CD4-positive, alpha-beta T cell treated with Interleukin-17A for 1 hour (primary cell): ENCODE measurements around the gene VTN.

Experiments used
- DNase-seq: peaks from one replicate; pipeline ENCODE4 v3.0.0-alpha.2; 2020

Gene VTN

GRCh38 chr17:28394337-28395116 is 24.4 kb upstream of the VTN start:
- DNase-seq: no peak

- no peak for DNase-seq
Observed at GRCh38 chr17:28392491-28392890, 22.4 kb upstream of the VTN start.

GRCh38 chr17:28391401-28391800 is 21.3 kb upstream of the VTN start:
- no peak for DNase-seq

- DNase-seq: no peak
Observed at GRCh38 chr17:28390984-28391383, 20.9 kb upstream of the VTN start.

DNA sequence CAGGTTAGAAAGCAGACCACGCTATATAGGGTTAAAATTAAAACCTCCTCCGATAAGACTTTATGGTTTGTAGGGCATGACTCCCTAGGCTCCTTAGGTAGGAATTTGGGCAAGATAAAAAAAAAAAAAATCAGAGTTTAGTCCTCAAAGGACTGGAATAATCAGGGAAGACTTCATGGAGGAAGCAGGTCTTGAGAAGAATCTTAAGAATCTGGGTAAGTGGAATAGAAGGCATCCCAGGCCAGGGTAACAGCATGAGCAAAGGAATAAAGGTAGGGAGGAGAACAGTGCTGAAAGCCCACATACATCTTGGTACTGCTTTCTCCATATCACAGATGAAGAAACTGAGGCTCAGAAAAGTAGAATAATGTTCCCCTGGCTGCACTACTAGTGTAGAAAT is 20.5 kb upstream of the VTN start:
- DNase-seq: no peak

DNA sequence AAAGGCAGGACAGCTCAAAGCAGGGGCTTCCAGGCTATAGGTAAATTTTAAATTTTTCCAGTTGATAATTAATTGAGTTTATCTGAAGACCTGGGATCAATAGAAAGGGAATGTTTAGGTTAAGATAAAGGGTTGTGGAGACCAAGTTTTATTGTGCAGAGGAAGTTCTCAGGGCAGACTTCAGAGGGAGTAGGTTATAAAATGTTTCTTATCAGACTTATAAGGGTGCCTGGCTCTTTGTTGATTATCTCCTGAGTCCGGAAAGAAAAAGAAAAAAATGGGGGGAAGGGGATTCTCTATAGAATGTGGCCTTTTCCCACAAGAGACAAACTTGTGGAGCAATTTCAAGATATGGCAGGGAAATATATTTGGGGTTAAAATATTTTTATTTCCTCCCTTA is 20.0 kb upstream of the VTN start:
- no peak for DNase-seq

GRCh38 chr17:28388106-28388505 is 18.0 kb upstream of the VTN start:
- DNase-seq: no peak

GRCh38 chr17:28386391-28386790 is 16.3 kb upstream of the VTN start:
- no peak for DNase-seq

DNA sequence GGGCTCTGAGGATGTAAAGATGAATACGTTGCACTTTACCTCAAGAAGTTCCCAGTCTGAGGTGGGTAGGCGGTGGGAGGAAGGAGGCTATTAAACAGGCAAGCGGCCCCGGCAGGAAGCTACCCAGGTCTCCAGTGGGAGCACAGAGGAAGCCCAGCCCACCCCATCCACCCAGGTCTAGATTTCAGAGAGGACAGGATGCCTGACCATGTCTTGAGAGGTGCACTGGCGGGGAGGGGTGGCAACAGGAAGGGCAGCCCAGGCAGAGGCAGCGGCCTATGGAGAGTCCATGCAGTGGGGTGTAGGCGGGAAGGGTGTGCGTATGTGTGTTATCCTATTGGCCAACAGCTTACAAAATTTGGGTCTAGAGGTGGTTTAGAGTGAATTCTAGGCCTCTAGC is 15.3 kb upstream of the VTN start:
- DNase-seq: no peak

GRCh38 chr17:28385037-28385400 is 14.9 kb upstream of the VTN start:
- DNase-seq: no peak

- peak; percentile 65 for DNase-seq
Observed at GRCh38 chr17:28384281-28385036, 14.4 kb upstream of the VTN start.

- no peak for DNase-seq
Observed at GRCh38 chr17:28381141-28381825, 11.2 kb upstream of the VTN start.

DNA sequence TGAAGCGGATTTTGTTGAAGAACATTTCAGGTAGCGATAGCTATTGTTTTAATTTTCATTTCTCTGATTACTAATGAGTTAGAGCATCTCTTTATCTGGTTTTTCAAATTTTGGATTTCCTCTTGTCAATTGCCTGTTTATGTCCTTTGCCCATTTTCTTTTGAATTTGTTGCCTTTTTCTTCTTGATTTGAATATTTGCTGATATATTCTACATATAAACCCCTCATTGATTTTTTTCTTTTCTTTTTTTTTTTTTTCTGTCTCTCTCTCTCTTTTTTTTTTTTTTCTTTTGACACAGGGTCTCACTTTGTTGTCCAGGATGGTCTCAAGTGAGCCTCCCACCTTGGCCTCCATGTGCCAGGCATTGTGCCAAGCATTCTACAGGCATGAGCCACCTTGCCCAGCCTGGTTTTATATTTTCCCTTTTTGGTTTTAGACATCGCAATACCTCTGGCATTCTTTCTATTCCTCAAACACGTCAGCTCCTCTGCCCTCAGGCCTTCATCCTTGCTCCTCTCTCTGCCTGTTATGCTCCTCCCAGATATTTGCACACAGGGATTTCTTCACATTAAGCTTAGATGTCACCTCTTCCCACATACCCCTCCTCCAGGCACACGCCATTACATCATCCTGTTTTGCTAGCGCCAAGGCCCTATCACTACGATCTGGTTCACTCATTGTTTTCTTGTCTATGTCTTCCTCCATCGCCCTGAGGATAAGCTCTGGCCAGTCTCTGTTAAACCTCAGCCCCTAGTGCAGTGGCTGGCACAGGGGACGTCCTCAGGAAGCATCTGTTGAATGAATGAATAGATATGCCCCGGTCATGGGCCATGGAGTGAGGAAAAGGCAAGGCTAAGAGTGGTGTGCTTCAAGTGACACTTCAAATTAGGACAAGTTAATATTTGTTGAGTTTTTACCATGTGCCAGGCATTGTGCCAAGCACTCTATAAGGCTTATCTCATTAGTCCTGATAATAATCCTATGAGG is 10.0 kb upstream of the VTN start:
- DNase-seq: no peak

- DNase-seq: no peak
Observed at GRCh38 chr17:28372945-28373274, 2.8 kb upstream of the VTN start.

DNA sequence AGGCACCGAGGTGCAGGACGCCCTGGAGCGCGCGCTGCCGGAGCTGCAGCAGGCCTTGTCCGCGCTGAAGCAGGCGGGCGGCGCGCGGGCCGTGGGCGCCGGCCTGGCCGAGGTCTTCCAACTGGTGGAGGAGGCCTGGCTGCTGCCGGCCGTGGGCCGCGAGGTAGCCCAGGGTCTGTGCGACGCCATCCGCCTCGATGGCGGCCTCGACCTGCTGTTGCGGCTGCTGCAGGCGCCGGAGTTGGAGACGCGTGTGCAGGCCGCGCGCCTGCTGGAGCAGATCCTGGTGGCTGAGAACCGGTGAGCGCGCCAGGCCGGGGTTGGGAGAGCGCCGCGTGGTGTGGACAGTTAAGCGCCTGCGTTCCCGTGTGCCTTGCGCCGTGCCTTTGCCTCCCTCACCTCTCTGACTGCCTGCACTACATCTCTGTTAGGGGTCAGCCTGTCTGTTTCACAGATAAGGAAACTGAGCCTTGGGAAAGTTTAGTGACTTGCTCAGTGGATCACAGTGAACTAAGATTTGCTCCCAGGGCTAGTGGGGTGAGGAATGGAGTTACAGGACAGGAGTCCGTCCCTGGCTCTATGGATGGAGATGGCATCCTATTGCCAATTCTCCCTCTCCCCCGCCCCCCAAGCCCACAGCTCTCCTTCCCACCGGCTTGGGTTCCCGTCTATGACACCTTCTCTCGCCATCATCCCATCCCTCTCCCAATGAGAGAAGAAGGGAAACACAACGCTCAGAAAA is 2.3 kb upstream of the VTN start:
- DNase-seq: no peak

GRCh38 chr17:28371245-28372202 is 1.4 kb upstream of the VTN start, which contains the start of gene SARM1:
TSS of gene SARM1 (plus strand) at chr17:28371694. CDS start at chr17:28372033, 339 bp downstream.
- DNase-seq: peak; percentile 93

DNA sequence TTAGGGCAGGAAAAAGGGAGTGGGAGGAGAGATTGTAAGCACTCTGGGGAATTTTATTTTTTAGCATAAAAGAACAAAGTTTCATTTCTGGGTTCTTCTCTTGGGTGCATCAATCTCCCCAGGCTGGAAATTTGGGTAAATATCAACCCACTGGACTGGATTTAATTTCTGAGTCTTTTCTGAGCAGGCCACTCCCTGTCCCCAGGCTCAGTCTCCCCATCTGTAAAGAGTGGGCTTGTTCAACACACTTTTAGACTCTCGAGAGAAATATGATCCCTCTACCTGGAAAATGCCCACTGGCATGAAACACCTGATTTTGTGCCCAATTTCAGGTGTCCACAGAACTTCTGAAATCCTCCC is 617 bp upstream of the VTN start:
- DNase-seq: no peak

DNA sequence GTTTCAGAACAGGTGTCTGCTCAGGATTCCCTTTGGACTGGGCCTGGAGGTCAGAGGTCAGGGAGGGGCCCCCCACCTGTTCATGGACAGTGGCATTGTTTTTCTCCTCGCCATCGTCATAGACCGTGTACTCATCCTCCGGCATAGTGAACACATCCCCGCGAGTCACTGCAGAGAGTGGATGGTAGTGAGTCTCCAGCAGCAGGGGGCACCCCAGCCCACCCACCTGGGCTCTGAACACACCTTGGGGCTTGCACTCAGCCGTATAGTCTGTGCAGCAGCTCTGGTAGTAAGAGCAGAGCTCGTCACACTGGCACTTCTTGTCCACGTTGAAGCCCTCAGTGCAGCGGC is 448 bp downstream of the VTN start:
- no peak for DNase-seq

GRCh38 chr17:28368915-28369683 is 1.0 kb downstream of the VTN start:
- no peak for DNase-seq

DNA sequence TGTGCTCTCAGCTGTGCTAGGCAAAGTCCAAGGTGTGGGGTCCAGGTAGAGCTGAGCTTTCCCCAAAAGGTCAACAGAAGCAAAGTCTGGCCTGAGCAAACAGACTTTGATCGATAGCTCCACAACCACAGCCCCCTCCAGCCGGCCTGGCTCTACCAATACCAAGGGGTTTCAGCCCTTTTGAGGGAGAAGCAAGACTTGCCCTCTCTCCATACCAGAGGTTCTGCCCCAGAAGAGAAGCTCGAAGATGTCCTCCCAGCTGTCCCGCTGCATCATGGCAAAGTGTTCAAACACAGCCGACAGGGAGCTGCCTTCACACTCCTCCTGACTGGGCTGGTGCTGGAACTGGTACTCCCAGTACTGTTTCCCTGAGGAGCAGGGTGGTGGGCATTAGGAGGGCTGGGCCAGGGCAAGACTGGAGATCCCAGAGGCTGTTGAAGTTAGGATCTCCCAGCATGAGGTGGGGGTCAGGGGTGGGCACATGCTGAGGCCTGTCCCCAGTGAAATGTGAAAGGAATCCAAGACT is 1.7 kb downstream of the VTN start:
- no peak for DNase-seq
